Measurements from ENCODE around the gene APOA5. TPM values are rescaled to one million over a fixed set of nuclear protein-coding genes. Genes with fewer than 3 reads are reported as not detected.

APOA5 gene
- total and polyA plus RNA-seq, 2 experiments from 2014 or later: 0.18 to 0.35 TPM

GRCh38 chr11:116819049-116819448, 27.4 kb upstream of the APOA5 start:
- no peak overlapping the region for H3K4me3 Mint-ChIP-seq
- Histone ChIP-seq H4K20me1 (replicated peaks; ENCODE audit: insufficient read depth) (no peaks in the 10 kb centered on the region), H3K4me1 (ENCODE audit: insufficient read depth) (no peaks in the 10 kb centered on the region), H3K4me3 (no peak overlapping the region), H3K27ac (ENCODE audit: low read depth) (no peak overlapping the region), H3K9me2 (ENCODE audit: insufficient read depth) (0 out of 2 replicates have a peak, but pooled peaks cover 3% of the 10 kb centered on the region), H3K79me2 (replicated peaks; ENCODE audit: insufficient read depth) (no peaks in the 10 kb centered on the region), H3K4me2 (no peak overlapping the region), H3K27me3 (ENCODE audit: insufficient read depth) (no peaks in the 10 kb centered on the region), H2AFZ (no peak overlapping the region), H3F3A (replicated peaks; ENCODE audit: low read depth) (no peaks in the 10 kb centered on the region), H3K36me3 (ENCODE audit: insufficient read depth) (no peaks in the 10 kb centered on the region)
- no peak overlapping the region for H3K27ac Mint-ChIP-seq
- peaks cover 5% of the 10 kb centered on the region; the same call in 2 of the 3 replicates for H3K4me1 Mint-ChIP-seq
- no peak for ATAC-seq
- H3K36me3 Mint-ChIP-seq (ENCODE audit: low read depth): no peaks in the 10 kb centered on the region
- H3K27me3 Mint-ChIP-seq (ENCODE audit: insufficient read depth, low read depth, poor library complexity): peaks cover 6% of the 10 kb centered on the region
- DNase-seq (ENCODE audit: low spot score): no peak
- H3K9me3 Mint-ChIP-seq: no peaks in the 10 kb centered on the region
- TF ChIP-seq NANOG (IDR thresholded peaks at IDR 0.05; ENCODE audit: borderline replicate concordance) (no peak), CTCF (conservative IDR thresholded peaks at IDR 0.05; ENCODE audit: low read depth in 2 of 2) (no peak), ZNF114 (CRISPR knock-in tag; IDR thresholded peaks at IDR 0.05) (no peak), ZNF331 (CRISPR knock-in tag; IDR thresholded peaks at IDR 0.05; ENCODE audit: low read depth) (no peak), ZNF462 (CRISPR knock-in tag; IDR thresholded peaks at IDR 0.05) (no peak), REST (IDR thresholded peaks at IDR 0.05; ENCODE audit: unreplicated experiment) (no peak), EZH2 (IDR thresholded peaks at IDR 0.05; ENCODE audit: low read depth, unreplicated experiment) (no peak), ETS1 (IDR thresholded peaks at IDR 0.05) (no peak), EZH2phosphoT487 (IDR thresholded peaks at IDR 0.05; ENCODE audit: unreplicated experiment) (no peak), STAT1 (IDR thresholded peaks at IDR 0.05; ENCODE audit: unreplicated experiment) (no peak), JUNB (IDR thresholded peaks at IDR 0.05; ENCODE audit: unreplicated experiment) (no peak), POLR2AphosphoS5 (IDR thresholded peaks at IDR 0.05; ENCODE audit: low read depth) (no peak), CREB1 (CRISPR knock-in tag; IDR thresholded peaks at IDR 0.05; ENCODE audit: low read depth) (no peak)
